Hippocampal formation (tissue), 2 donors: ENCODE results near the gene CDC6.

Source experiments
- DNase-seq, 2 donors: peaks; one replicate each; lab custom pipeline; 2025; lab: John Stamatoyannopoulos, UW

The CDC6 gene

GRCh38 chr17:40323391-40324381 is 36.0 kb downstream of the CDC6 start:
- no peak for DNase-seq

- DNase-seq, result no peak
Measured at GRCh38 chr17:40325156-40326013, 37.7 kb downstream of the CDC6 start.

- no peak for DNase-seq
Measured at GRCh38 chr17:40326014-40326831, 38.5 kb downstream of the CDC6 start.

GRCh38 chr17:40326832-40327199 is 39.1 kb downstream of the CDC6 start:
- no peak for DNase-seq

GRCh38 chr17:40327244-40327729 is 39.6 kb downstream of the CDC6 start:
- no peak for DNase-seq

- DNase-seq, result no peak
Measured at GRCh38 chr17:40327735-40328385, 40.2 kb downstream of the CDC6 start.

GRCh38 chr17:40328386-40328766 is 40.7 kb downstream of the CDC6 start:
- no peak for DNase-seq

GRCh38 chr17:40329839-40330794 is 42.4 kb downstream of the CDC6 start:
- no peak for DNase-seq

GRCh38 chr17:40330850-40331470 is 43.3 kb downstream of the CDC6 start:
- no peak for DNase-seq

- DNase-seq, result peak; percentile 50 to 70
Measured at GRCh38 chr17:40331743-40332641, 44.3 kb downstream of the CDC6 start.

GRCh38 chr17:40333781-40334448 is 46.2 kb downstream of the CDC6 start:
- no peak for DNase-seq

GRCh38 chr17:40335620-40336019 is 47.9 kb downstream of the CDC6 start:
- DNase-seq, result no peak

- no peak for DNase-seq
Measured at GRCh38 chr17:40337351-40337750, 49.7 kb downstream of the CDC6 start.

- DNase-seq, result no peak
Measured at GRCh38 chr17:40338058-40338457, 50.4 kb downstream of the CDC6 start.

GRCh38 chr17:40338941-40339649 is 51.4 kb downstream of the CDC6 start:
- DNase-seq, result no peak

- no peak for DNase-seq
Measured at GRCh38 chr17:40340327-40340726, 52.6 kb downstream of the CDC6 start.
